Superior temporal gyrus (tissue), 1 donor: ENCODE results near the gene ENOX1.

ENCODE experiments used
- DNase-seq: peaks from one replicate; pipeline ENCODE4 v3.0.0-alpha.2; 2016; ENCODE audit errors: extremely low spot score

Gene ENOX1

DNA sequence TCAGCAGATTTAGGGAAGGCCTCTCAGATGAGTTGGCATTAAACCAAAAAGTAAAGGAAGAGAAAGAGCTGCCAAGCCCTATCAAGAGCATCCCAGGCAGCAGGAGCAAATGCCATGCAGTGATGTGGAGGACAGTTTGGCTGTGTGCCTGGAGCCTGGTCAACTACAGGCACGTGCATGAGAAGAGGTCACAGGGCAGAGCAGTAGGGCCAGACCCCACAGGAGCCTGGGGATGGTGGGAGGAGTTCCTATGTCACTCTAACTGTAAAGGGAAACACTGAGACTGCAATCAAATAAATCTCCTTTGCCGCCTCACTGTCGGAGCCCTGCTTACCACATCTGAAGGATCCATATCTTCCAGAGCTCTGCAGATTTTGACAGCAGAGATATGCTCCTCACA lies 240.5 kb downstream of the ENOX1 start:
- no peak for DNase-seq

DNA sequence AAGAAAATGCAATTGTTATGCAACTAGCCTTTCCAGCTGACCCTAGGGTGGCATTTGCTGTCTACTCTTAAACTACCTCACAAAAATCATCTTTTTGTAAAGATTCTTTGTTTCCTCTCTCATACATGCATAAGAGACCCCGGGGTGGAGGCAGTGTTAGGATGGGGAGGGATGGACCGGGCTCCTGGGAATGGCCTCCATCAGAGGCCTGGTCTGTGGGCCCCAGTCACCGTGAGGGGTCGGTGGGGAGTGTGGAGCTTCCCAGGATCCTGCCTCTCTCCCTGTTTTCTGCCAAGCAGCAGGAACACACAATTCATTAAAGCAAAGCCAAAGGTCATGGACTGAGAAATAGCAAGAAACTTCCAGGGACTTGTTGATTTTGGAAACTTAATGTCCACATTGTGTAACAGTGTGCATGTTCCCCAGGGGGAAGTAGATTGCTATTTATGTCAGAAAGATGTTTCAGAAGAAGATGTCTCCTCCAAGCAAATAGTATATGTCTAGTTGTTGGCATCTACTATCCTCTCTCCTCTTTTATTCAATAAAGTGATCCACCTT lies 241.4 kb downstream of the ENOX1 start:
- DNase-seq, result no peak

DNA sequence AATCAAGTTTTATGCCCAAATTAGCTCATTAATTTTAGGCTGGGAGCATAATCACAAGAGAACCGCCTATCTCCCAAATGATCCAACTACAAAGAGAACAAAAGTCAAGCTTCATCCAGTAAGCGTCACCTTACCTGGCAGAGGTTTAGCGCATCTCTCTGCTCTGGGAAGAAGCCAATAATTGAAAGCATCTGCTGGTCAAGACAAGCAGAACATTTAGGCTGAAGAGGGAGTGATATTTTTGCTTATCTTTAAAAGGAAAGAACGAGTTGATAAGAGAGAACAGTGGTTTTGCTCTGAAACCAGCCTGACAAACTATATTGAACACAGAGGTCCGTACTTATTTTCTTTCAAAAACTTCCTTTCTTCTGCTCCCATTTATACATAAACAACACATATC lies 242.1 kb downstream of the ENOX1 start:
- no peak for DNase-seq

GRCh38 chr13:43544011-43544410 lies 242.8 kb downstream of the ENOX1 start:
- no peak for DNase-seq

DNA sequence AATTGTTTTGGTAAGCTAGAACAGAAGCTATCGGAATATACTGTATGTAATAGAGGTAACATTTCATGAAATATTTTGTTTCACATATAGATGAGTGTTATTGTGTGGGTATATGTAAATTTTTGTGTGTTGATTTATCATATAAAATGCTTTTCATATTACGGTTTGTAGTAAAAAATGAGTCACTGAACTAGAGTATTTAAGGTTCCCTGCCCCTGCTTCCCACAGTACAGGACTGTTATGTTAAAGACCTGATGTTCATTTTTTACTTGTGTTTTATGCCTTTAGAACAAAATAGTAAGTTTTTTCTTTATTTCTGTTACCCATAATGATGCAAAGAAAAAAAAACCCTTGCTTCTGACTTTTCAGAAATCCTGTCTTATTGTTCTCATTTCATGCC lies 243.4 kb downstream of the ENOX1 start:
- DNase-seq, result no peak

- no peak for DNase-seq
Measured at GRCh38 chr13:43537124-43537523, 249.6 kb downstream of the ENOX1 start.

- DNase-seq, result no peak
Measured at GRCh38 chr13:43529796-43530195, 257.0 kb downstream of the ENOX1 start.

DNA sequence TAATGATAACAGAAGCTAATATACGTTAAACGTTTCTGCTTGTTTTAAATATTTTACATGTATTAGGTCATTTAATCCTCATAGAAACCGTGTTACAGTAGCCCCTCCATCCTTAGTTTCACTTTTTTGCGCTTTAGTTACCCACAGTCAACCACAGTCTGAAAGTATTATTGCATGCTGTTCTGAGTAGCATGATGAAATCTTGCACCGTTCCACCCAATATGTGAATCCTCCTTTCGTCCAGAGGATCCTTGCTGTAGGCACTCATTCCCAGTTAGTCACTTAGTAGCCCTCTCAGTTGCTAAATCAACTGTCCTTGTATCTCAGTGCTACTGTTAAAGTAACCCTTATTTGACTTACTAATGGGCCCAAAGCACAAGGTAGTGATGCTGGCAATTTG lies 257.8 kb downstream of the ENOX1 start:
- DNase-seq, result no peak

DNA sequence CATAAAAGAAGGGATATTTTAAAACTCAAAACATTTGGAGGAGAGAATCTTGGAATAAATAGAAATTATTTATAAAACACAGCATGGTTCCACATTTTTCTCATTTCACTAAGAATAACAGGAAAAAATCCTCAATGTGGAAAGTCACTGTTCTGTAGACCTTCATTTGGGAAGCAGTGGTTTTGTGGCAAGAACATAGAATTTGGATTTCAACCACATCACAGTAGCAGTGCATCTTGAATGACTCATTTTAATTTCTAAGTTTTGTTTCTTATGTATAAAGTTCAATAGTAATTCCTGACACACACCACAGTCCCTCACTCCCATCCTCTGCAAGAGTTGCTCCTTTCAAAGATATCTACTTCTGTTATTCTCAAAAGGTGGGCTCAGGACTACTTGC lies 264.0 kb downstream of the ENOX1 start:
- DNase-seq, result no peak

DNA sequence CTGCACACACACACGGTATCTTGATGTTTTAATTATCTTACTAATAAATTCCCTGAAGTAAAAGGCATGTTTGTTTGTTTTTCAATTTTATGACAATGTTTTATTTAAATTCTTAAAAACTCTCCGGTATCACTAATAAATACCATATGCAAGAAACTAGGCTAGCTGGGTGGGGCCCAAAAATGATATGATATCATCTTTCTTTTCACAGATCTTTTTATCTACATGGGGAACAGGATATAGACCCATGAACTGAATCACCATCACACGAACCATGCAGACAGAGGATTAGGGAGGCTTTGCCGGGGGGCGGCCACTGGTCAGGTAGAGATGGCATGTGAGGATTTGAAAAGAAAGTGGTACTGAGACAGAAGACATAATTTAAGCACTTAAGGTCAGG lies 266.4 kb downstream of the ENOX1 start:
- DNase-seq, result no peak

DNA sequence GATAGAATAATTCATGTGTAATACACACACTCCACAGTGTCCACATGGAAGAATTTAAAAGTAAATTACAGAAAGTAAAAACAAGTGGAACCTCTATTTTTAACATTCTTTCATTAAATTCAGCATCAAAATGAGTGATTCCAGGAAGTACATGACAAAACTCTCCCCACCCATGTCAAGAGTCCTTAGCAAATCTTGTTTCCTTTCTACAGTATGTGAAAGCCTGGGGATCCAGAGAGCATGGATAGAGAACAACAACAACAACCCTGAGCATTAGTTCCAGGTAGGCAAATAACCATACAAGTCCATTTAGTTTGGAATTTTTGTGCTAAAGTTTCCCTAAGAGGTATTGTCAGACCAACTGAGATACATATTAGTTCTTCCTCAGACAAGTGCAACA lies 267.9 kb downstream of the ENOX1 start:
- DNase-seq, result no peak

DNA sequence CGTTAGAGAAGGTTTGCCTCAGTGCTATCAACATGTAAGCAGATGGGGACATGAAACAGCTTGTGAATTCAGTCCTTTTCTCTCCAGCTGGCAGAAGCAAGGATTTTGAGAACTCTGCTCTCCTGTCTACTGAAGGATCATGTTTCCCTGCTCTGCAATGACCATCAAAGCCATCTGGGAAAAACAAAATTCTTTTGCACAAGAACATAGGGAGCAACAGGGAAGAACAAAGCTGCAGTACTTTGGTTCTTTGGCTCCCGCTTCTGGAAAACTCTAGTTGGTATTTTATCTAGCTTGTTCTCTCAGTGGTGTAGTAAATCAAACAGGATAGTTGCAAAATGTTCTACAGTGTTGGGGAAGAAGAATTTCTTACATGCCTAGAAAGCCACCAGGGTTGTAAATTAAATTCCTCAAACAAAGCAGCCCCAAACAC lies 270.4 kb downstream of the ENOX1 start:
- DNase-seq, result peak; percentile 44

GRCh38 chr13:43515531-43515930 lies 271.2 kb downstream of the ENOX1 start:
- no peak for DNase-seq

GRCh38 chr13:43514311-43514710 lies 272.5 kb downstream of the ENOX1 start:
- no peak for DNase-seq

GRCh38 chr13:43512221-43512620 lies 274.6 kb downstream of the ENOX1 start:
- DNase-seq, result peak; percentile 52

GRCh38 chr13:43510956-43511901 lies 275.5 kb downstream of the ENOX1 start:
- peak; percentile 42 for DNase-seq

DNA sequence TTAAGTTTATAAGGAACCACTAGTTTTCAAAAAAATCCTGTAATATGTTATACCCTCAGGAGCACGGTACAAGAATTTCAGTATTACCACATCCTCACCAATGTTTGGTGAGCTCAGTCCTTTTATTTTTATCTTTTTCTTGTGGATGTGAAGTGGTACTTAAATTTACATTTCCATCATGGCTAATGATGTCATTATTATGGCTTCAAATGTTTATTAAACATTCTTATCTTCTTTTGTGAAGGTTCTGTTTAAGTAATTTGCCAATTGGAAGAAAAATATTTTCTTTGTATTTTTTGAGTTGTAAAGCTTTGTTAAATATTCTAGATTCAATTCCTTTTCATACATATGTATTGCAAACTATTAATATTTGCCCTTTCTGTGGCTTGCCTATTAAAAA lies 291.0 kb downstream of the ENOX1 start:
- no peak for DNase-seq

GRCh38 chr13:43494206-43494605 lies 292.6 kb downstream of the ENOX1 start:
- peak; percentile 21 for DNase-seq

DNA sequence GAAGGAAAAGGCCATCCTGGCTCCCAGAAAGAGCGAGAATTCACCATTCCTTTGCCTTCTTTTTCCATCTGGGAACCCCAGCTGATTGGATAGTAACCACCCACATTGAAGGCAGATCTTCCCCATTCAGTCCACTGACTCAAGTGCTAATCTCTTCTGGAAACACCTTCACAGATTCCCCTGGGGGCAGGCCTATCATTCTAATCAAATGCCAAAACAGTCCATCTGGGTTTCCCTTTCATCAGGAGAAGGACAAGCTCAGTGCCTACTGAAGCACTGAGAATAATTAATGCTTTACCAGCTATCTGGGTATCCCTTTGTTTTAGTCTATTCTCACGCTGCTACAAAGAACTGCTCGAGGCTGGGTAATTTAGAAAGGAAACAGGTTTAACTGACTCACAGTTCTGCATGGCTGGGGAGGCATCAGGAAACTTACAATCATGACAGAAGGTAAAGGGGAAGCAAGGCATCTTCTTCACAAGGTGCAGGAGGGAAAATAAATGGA lies 293.2 kb downstream of the ENOX1 start:
- DNase-seq, result no peak

DNA sequence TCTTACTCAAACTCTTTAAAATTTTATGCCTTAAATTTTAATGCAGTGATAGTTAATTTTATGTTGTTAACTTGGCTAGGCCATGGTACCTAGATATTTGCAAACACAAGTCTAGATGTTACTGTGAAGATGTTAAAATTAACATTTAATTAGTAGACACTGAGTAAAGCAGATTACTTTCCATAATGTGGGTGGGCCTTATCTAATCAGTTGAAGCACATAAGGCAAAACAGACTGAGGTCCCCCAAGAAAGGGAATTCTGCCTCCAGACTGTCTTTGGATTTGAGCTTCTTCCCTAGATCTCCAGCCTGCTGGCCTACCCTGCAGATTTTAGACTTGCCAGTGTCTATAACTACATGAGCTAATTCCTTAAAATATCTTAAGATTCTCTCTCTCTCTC lies 294.0 kb downstream of the ENOX1 start:
- no peak for DNase-seq

DNA sequence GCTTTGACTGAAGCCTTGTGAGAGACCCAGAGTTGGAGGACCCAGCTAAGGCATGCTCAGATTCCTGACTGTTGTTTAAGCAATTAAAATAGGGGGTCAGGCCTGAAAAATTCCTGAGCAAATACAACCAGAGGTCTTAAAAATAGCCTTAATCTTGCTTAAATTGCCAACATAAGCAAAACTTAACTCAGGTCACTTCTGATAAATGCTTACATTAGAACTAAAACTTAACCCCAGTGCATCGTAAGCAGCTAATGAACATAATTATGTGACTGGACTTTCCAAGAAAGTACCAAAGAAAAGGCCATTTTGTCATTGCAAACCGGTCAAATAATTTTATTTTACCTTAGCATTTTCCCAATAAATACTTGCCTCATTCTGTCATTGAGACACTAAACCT lies 294.5 kb downstream of the ENOX1 start:
- no peak for DNase-seq

- DNase-seq, result peak; percentile 22
Measured at GRCh38 chr13:43489233-43489632, 297.5 kb downstream of the ENOX1 start.

- DNase-seq, result no peak
Measured at GRCh38 chr13:43487885-43488284, 298.9 kb downstream of the ENOX1 start.
